Prostate gland (tissue), 2 donors: ENCODE measurements around the gene HDHD5.

ENCODE experiments used
- POLR2A ChIP-seq: fragments of 450-650 bp; IDR thresholded peaks from one replicate; pipeline ENCODE4 v1.6.1; 2016; ENCODE audit warnings: antibody characterized with exemption, mild to moderate bottlenecking
- TF ChIP-seq, protein P1 (sequence below), 4 experiments: fragments of 200-600 bp in 2 of 4; fragments of 450-650 bp in 2 of 4; sonication (generic) in 2 of 4; IDR thresholded peaks; 1 replicate in 3 of 4; 2 replicates in 1 of 4; pipeline ENCODE4 v1.5.1; 2016 to 2019; ENCODE audit warnings: antibody characterized with exemption in 4 of 4, mild to moderate bottlenecking in 2 of 4, moderate library complexity in 2 of 4

GRCh38 chr22:17090550-17090949, 68.5 kb downstream of the HDHD5 start:
- TF ChIP-seq, protein P1, sequence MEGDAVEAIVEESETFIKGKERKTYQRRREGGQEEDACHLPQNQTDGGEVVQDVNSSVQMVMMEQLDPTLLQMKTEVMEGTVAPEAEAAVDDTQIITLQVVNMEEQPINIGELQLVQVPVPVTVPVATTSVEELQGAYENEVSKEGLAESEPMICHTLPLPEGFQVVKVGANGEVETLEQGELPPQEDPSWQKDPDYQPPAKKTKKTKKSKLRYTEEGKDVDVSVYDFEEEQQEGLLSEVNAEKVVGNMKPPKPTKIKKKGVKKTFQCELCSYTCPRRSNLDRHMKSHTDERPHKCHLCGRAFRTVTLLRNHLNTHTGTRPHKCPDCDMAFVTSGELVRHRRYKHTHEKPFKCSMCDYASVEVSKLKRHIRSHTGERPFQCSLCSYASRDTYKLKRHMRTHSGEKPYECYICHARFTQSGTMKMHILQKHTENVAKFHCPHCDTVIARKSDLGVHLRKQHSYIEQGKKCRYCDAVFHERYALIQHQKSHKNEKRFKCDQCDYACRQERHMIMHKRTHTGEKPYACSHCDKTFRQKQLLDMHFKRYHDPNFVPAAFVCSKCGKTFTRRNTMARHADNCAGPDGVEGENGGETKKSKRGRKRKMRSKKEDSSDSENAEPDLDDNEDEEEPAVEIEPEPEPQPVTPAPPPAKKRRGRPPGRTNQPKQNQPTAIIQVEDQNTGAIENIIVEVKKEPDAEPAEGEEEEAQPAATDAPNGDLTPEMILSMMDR (IDR thresholded peaks at IDR 0.05): no peak
- TF ChIP-seq POLR2A: no peak
